Bronchial epithelial cell (primary cell): ENCODE measurements around the gene TIMM50. TPM values are rescaled to one million over a fixed set of nuclear protein-coding genes. Genes with fewer than 3 reads are reported as not detected.

ENCODE experiments used
- DNase-seq: peaks from one replicate; pipeline ENCODE4 v3.0.0-alpha.2; 2010; ENCODE audit warnings: low read depth
- FAIRE-seq: peaks from 2 replicates; lab custom pipeline; 2011; peaks lifted over from hg19 to GRCh38; lab: Jason Lieb, UNC
- H3K27me3 ChIP-seq: 2 replicates; pipeline ENCODE4 v1.5.1; 2011; ENCODE audit warnings: low read length; ENCODE audit not compliant: control insufficient read depth, insufficient read depth
- H3K36me3 ChIP-seq: 2 replicates; pipeline ENCODE4 v1.5.1; 2011; ENCODE audit warnings: low read length; ENCODE audit not compliant: control insufficient read depth, insufficient read depth
- H3K4me3 ChIP-seq: 2 replicates; pipeline ENCODE4 v1.5.1; 2011; ENCODE audit warnings: mild to moderate bottlenecking, low read depth, low read length, control low read depth
- total RNA-seq: library from RNA; depleted of rRNA; stranded (reverse); fragments of >200 nt; gene quantifications from 2 replicates; pipeline ENCODE4 v1.2.1, GENCODE V29; 2014
- TF ChIP-seq, protein P1 (sequence below): IDR thresholded peaks from 2 replicates; pipeline ENCODE4 v1.5.1; 2011; ENCODE audit warnings: mild to moderate bottlenecking, moderate library complexity, low read length, control low read depth, inconsistent platforms; ENCODE audit not compliant: insufficient read depth, severe bottlenecking

Gene TIMM50
- total RNA-seq, 1 donor from 2014 or later, result 84.2 TPM

DNA sequence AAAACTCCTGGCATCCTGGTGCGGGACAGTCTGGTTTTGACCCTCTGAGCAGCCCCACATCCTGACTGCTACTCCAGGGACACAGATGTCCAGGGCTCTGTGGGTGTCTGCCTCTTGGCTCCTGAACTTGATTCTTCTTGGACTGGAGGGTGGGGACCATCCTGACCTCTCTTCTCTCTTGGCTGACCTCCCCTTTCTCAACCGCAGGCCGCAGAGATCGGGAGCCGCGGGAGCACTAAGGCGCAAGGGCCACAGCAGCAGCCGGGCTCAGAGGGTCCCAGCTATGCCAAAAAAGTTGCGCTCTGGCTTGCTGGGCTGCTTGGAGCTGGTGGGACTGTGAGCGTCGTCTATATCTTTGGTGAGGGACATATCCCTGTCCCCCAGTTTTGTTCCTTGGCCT is 1.0 kb downstream of the TIMM50 start:
- H3K27me3 ChIP-seq, result no peaks in the 10 kb centered on the region
- TF ChIP-seq, protein P1, sequence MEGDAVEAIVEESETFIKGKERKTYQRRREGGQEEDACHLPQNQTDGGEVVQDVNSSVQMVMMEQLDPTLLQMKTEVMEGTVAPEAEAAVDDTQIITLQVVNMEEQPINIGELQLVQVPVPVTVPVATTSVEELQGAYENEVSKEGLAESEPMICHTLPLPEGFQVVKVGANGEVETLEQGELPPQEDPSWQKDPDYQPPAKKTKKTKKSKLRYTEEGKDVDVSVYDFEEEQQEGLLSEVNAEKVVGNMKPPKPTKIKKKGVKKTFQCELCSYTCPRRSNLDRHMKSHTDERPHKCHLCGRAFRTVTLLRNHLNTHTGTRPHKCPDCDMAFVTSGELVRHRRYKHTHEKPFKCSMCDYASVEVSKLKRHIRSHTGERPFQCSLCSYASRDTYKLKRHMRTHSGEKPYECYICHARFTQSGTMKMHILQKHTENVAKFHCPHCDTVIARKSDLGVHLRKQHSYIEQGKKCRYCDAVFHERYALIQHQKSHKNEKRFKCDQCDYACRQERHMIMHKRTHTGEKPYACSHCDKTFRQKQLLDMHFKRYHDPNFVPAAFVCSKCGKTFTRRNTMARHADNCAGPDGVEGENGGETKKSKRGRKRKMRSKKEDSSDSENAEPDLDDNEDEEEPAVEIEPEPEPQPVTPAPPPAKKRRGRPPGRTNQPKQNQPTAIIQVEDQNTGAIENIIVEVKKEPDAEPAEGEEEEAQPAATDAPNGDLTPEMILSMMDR, result no peak
- DNase-seq, result no peak
- H3K36me3 ChIP-seq, result peaks cover 18% of the 10 kb centered on the region
- H3K4me3 ChIP-seq, result peak overlapping the region; percentile 69
- no peak for FAIRE-seq

DNA sequence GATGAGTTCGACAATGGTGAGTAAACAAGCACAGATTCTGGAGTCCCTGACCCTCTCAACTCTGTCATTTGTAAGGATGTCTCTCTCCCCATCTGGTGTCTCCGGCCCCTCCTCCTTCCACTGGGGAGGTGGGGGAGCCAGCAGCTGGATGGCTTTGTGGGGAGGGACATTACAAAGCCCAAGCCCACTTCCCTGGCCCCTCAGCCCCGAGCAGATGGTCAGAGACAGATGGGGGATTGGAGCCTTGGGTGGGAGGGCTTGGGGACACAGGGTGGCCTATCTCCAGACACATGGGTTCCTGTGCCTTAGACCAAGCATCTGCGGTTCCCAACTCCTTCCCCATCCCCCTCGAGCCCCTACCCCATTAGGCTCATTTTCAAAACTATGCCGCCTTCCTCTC is 2.5 kb downstream of the TIMM50 start:
- no peak for FAIRE-seq
- no peak for DNase-seq
- peaks cover 24% of the 10 kb centered on the region for H3K36me3 ChIP-seq
- H3K27me3 ChIP-seq, result no peaks in the 10 kb centered on the region
- TF ChIP-seq, protein P1, result no peak
- no peak overlapping the region for H3K4me3 ChIP-seq

DNA sequence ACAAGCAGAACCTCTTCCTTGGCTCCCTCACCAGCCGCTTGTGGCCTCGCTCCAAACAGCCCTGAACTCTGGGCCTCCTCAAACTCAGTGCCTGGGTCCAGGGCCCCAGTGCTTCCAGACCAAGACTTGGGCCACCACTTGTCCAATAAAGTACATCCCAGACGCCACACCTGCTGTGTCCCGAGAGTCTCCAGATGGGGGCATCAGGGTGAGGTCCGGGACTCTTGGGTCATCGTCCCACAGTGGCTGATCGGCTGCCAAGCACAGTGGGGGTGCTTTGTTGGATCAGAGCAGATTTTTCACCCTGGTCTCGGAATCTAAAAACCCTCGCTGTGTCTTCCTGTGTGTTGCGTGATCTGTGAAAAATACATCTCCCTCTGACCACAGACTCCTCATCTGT is 9.1 kb downstream of the TIMM50 start:
- Histone ChIP-seq H3K27me3 (no peaks in the 10 kb centered on the region), H3K36me3 (peaks cover 31% of the 10 kb centered on the region), H3K4me3 (no peak overlapping the region)
- DNase-seq, result no peak
- FAIRE-seq, result peak; percentile 28
- TF ChIP-seq, protein P1, result no peak

DNA sequence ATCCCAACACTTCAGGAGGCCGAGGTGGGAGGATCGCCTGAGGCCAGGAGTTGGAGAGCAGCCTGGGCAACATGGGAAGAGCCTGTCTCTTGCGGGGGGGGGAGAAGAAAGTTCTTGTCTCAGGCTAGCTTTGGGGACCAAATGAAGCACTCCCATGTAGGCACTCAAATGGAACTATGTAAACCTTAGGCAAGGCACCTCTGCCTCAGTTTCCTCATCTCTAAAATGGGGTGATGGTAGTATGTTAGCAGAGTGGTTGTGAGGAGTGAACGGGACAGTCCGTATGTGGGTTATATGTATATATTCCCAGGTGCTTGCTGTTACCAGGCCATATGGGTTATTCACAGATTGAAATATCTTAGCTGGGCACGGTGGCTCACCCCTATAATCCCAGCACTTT is 11.6 kb downstream of the TIMM50 start:
- DNase-seq (no peak), FAIRE-seq (no peak)
- no peak overlapping the region for H3K4me3 ChIP-seq
- peaks cover 19% of the 10 kb centered on the region for H3K36me3 ChIP-seq
- H3K27me3 ChIP-seq, result no peaks in the 10 kb centered on the region
- TF ChIP-seq, protein P1, result no peak

DNA sequence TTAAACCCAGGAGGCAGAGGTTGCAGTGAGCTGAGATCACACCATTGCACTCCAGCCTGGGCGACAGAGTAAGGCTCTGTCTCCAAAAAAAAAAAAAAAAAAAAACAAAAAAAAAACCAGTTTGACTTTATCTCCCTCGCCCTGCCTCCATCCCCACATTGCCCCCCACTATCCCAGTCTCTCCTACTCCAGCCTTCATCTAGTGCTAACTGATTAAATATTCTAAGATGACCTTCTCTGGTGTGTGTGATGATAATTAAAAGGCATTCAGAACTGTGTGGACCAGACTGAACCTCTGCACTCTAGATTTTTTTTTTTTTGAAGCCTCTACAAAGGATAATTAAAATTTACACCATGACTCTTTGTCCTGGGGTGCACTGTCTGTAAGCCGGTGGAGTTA is 12.2 kb downstream of the TIMM50 start:
- Histone ChIP-seq H3K36me3 (peaks cover 17% of the 10 kb centered on the region), H3K4me3 (no peak overlapping the region), H3K27me3 (no peaks in the 10 kb centered on the region)
- no peak for DNase-seq
- no peak for FAIRE-seq
- TF ChIP-seq, protein P1, result no peak

DNA sequence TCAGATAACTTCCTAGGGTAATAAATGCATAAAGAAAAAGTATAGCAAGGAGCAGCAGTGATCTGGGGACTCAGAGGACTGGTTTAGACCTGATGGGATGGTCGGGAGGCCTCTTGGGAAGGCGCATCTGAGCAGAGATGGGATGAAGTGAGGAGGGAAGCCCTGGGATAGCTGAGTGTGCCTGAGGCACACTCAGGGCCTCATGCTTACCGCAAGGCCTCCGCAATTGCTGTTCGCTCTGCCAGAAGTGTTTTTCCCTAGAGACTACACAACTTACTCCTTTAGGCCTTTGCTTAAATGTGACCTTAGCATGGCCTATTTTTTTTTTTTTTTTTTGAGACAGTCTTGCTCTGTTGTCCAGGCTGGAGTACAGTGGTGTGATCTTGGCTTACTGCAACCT is 14.0 kb downstream of the TIMM50 start:
- Histone ChIP-seq H3K27me3 (peaks cover 5% of the 10 kb centered on the region), H3K36me3 (peaks cover 4% of the 10 kb centered on the region), H3K4me3 (no peak overlapping the region)
- no peak for FAIRE-seq
- DNase-seq, result no peak
- TF ChIP-seq, protein P1, result no peak
